OCI-LY1 (cell line): ENCODE measurements around the gene ORC3.

ENCODE experiments used
- H2AFZ ChIP-seq: fragments of 200-600 bp; sonication (generic), shearing (Covaris generic); 2 replicates; pipeline ENCODE4 v1.6.0; 2014; ENCODE audit warnings: antibody characterized with exemption, mild to moderate bottlenecking, low read length
- H3F3A ChIP-seq: fragments of 200-600 bp; sonication (generic), shearing (Covaris generic); 2 replicates; pipeline ENCODE4 v1.6.0; 2014; ENCODE audit warnings: mild to moderate bottlenecking, antibody characterized with exemption, low read length, moderate library complexity; ENCODE audit not compliant: insufficient read depth
- H3K27ac ChIP-seq: fragments of 200-600 bp; sonication (generic); 2 replicates; pipeline ENCODE4 v1.5.1; 2014; ENCODE audit warnings: low read length, mixed run types, mild to moderate bottlenecking, low read depth; ENCODE audit not compliant: poor library complexity, severe bottlenecking
- H3K27me3 ChIP-seq: fragments of 200-600 bp; sonication (generic); 2 replicates; pipeline ENCODE4 v1.6.0; 2014; ENCODE audit warnings: antibody characterized with exemption, mild to moderate bottlenecking, low read length, moderate library complexity; ENCODE audit not compliant: insufficient read depth
- H3K36me3 ChIP-seq: fragments of 200-600 bp; sonication (generic); 2 replicates; pipeline ENCODE4 v1.6.1; 2014; ENCODE audit warnings: mild to moderate bottlenecking, antibody characterized with exemption, low read length, moderate library complexity, mixed read lengths; ENCODE audit not compliant: insufficient read depth
- H3K4me1 ChIP-seq: fragments of 200-600 bp; sonication (generic); 2 replicates; pipeline ENCODE4 v1.5.1; 2014; ENCODE audit warnings: mild to moderate bottlenecking, low read length, moderate library complexity; ENCODE audit not compliant: insufficient read depth, severe bottlenecking
- H3K4me2 ChIP-seq: fragments of 200-600 bp; sonication (generic), shearing (Covaris generic); 2 replicates; pipeline ENCODE4 v1.6.1; 2014; ENCODE audit warnings: low read length
- H3K4me3 ChIP-seq: fragments of 200-600 bp; sonication (generic); 2 replicates; pipeline ENCODE4 v1.5.1; 2014; ENCODE audit warnings: low read length, low read depth, mild to moderate bottlenecking, mixed read lengths; ENCODE audit not compliant: poor library complexity, severe bottlenecking
- H3K79me2 ChIP-seq: fragments of 200-600 bp; shearing (Covaris generic); 2 replicates; pipeline ENCODE4 v1.6.1; 2016; ENCODE audit warnings: mixed run types, low read length, mixed read lengths; ENCODE audit not compliant: insufficient read depth
- H3K9ac ChIP-seq: fragments of 200-600 bp; sonication (generic), shearing (Covaris generic); 2 replicates; pipeline ENCODE4 v1.6.1; 2014; ENCODE audit warnings: mild to moderate bottlenecking, low read length, mixed read lengths
- H3K9me2 ChIP-seq: fragments of 200-600 bp; sonication (generic), shearing (Covaris generic); 2 replicates; pipeline ENCODE4 v1.6.1; 2014; ENCODE audit warnings: low read depth, mild to moderate bottlenecking, low read length, mixed read lengths
- H3K9me3 ChIP-seq: fragments of 200-600 bp; shearing (Covaris generic); 2 replicates; pipeline ENCODE4 v1.6.1; 2014; ENCODE audit warnings: low read length, mixed read lengths
- H4K20me1 ChIP-seq: fragments of 200-600 bp; sonication (generic), shearing (Covaris generic); 2 replicates; pipeline ENCODE4 v1.6.0; 2016; ENCODE audit warnings: mild to moderate bottlenecking, low read length; ENCODE audit not compliant: insufficient read depth
- EZH2 ChIP-seq: fragments of 200-600 bp; sonication (generic), shearing (Covaris generic); IDR thresholded peaks from 2 replicates; pipeline ENCODE4 v1.8.0; 2017; ENCODE audit warnings: borderline replicate concordance, mixed run types, mild to moderate bottlenecking, antibody characterized with exemption, low read length, moderate library complexity, mixed read lengths
- TF ChIP-seq, protein P1 (sequence below): fragments of 200-600 bp; sonication (generic), shearing (Covaris generic); IDR thresholded peaks from 2 replicates; pipeline ENCODE4 v1.5.1; 2017; ENCODE audit warnings: mild to moderate bottlenecking, antibody characterized with exemption, low read length, moderate library complexity, mixed read lengths

Gene ORC3

DNA sequence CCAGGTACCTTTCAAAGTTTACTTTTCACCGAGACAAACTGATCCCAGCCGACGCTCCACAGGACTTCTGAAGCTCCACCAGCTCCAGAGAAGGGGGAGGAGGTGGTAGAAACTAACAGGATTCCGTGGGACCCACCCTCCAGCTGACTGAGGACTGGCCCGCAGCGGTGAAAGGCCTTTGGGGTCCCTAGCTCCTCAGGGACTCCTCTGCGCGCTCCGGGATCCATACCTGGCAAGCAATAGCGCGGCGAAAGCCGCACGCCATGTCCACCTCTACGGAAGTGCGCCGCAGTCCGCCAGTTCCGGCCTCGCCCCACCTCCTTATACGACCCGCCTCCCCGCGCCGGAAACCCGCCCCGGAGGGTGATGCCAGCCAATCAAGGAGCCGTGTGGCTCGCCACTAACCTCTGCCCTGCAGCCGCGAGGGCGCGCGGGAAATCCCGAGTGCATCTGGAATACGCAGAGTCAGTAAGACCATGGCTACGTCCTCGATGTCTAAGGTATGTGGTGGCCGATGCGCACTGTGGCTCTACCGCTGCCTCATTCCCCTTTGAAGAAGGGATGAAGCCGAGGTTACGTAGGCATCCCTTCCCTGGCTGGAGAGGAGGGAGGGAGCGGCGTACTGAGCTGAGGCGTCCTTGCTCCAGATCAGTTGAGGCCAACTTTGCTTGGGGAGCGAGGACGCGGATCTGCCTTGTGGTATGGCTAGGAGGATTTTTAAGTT lies at the start of gene ORC3, which contains the start of gene RARS2:
TSS of gene ORC3 (plus strand) at position 443 of the 724 bp plus-strand sequence. CDS start at position 477, 34 bp downstream.
TSS of gene RARS2 (minus strand) at position 295 of the 724 bp plus-strand sequence. CDS start at position 265, 30 bp downstream.
- H3K9me2 ChIP-seq, result no peaks in the 10 kb centered on the region
- H3F3A ChIP-seq, result no peaks in the 10 kb centered on the region
- H3K79me2 ChIP-seq, result peaks cover 64% of the 10 kb centered on the region
- H2AFZ ChIP-seq, result no peak within 1 kb of the TSS; the same call in 1 of the 2 replicates
- peaks cover 36% of the 10 kb centered on the region for H3K36me3 ChIP-seq
- peak within 1 kb of the TSS; percentile 84 for H3K4me3 ChIP-seq
- no peaks in the 10 kb centered on the region for H3K27me3 ChIP-seq
- peak within 1 kb of the TSS; percentile 87 for H3K9ac ChIP-seq
- peak within 1 kb of the TSS; percentile 86 for H3K4me2 ChIP-seq
- H3K9me3 ChIP-seq, result no peaks in the 10 kb centered on the region
- H4K20me1 ChIP-seq, result no peaks in the 10 kb centered on the region
- H3K27ac ChIP-seq, result peak within 1 kb of the TSS; percentile 27
- no peak for TF ChIP-seq EZH2
- TF ChIP-seq, protein P1, sequence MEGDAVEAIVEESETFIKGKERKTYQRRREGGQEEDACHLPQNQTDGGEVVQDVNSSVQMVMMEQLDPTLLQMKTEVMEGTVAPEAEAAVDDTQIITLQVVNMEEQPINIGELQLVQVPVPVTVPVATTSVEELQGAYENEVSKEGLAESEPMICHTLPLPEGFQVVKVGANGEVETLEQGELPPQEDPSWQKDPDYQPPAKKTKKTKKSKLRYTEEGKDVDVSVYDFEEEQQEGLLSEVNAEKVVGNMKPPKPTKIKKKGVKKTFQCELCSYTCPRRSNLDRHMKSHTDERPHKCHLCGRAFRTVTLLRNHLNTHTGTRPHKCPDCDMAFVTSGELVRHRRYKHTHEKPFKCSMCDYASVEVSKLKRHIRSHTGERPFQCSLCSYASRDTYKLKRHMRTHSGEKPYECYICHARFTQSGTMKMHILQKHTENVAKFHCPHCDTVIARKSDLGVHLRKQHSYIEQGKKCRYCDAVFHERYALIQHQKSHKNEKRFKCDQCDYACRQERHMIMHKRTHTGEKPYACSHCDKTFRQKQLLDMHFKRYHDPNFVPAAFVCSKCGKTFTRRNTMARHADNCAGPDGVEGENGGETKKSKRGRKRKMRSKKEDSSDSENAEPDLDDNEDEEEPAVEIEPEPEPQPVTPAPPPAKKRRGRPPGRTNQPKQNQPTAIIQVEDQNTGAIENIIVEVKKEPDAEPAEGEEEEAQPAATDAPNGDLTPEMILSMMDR, result no peak
- peaks cover 31% of the 10 kb centered on the region for H3K4me1 ChIP-seq

DNA sequence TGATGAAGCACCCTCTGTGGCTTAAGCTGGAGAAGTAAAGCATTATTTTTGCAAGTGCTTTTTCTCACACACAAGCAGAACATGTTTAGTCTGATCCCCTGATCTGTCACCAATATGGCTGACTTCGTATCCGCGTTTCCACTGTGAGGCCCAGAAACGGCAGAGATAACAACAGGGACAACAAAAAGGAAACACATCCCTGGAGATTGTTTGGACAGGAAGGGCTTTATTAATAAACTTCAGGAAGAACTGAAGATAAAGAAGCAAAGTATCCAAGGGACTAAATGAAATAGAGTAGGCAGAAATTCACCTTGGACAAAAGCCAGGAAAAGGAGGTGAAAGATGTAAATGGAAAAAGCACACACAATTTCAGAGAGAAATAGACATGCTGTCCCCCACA lies 49.4 kb upstream of the ORC3 start:
- Histone ChIP-seq H3K9me2 (no peaks in the 10 kb centered on the region), H2AFZ (no peak overlapping the region), H3K4me1 (no peaks in the 10 kb centered on the region), H3K27me3 (no peaks in the 10 kb centered on the region), H3K4me3 (no peak overlapping the region), H4K20me1 (no peaks in the 10 kb centered on the region), H3K27ac (no peak overlapping the region), H3K79me2 (no peaks in the 10 kb centered on the region), H3K4me2 (no peak overlapping the region), H3K9me3 (peaks cover 9% of the 10 kb centered on the region; the same call in 1 of the 2 replicates), H3F3A (no peaks in the 10 kb centered on the region), H3K36me3 (peaks cover 62% of the 10 kb centered on the region), H3K9ac (no peak overlapping the region)
- no peak for TF ChIP-seq EZH2
- TF ChIP-seq, protein P1, result no peak

DNA sequence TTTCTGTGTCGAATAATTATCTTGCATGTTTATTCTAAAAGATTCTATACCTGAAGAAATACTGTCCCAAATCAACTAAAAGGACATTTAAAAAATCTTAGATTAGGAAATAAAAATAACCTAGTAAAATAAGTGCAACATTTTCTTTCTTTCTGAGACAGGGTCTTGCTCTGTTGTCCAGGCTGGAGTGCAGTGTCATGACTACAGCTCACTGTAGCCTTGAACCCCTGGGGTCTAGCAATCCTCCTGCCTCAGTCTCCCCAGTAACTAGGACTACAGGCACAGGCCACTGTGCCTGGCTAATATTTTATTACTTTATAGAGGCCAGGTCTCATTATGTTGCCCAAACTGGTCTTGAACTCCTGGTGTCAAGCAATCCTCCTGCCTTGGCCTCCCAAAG lies 48.9 kb upstream of the ORC3 start:
- no peaks in the 10 kb centered on the region for H3K9me2 ChIP-seq
- no peak overlapping the region for H3K27ac ChIP-seq
- H3K79me2 ChIP-seq, result no peaks in the 10 kb centered on the region
- no peaks in the 10 kb centered on the region for H3K4me1 ChIP-seq
- H2AFZ ChIP-seq, result no peak overlapping the region
- H3K4me3 ChIP-seq, result no peak overlapping the region
- peaks cover 62% of the 10 kb centered on the region for H3K36me3 ChIP-seq
- no peak overlapping the region for H3K9ac ChIP-seq
- peaks cover 9% of the 10 kb centered on the region; the same call in 1 of the 2 replicates for H3K9me3 ChIP-seq
- H3K4me2 ChIP-seq, result no peak overlapping the region
- TF ChIP-seq, protein P1, result no peak
- TF ChIP-seq EZH2, result no peak
- H4K20me1 ChIP-seq, result no peaks in the 10 kb centered on the region
- no peaks in the 10 kb centered on the region for H3F3A ChIP-seq
- H3K27me3 ChIP-seq, result no peaks in the 10 kb centered on the region
